ENCODE measurements around the gene DOCK10.

GRCh38 chr2:224959556-224959955 lies 82.7 kb downstream of the DOCK10 start:
- no peak for TF ChIP-seq CTCF (IDR thresholded peaks at IDR 0.05; ENCODE audit: borderline replicate concordance, extremely low read depth, low read length, poor library complexity, severe bottlenecking)
- no peak for TF ChIP-seq EZH2 (IDR thresholded peaks at IDR 0.05; ENCODE audit: borderline replicate concordance, low read depth, low read length, severe bottlenecking)

Data from DND-41 (cell line).